Tibial artery (tissue), 4 donors: ENCODE measurements around the gene ADCY5.
A peak's percentile ranks its signal among the peaks of the same experiment; 100 is the strongest.

Experiments used
- DNase-seq, 2 donors: peaks; one replicate each; pipeline ENCODE4 v3.0.0-alpha.2; 2019
- H3K27ac ChIP-seq, 2 donors: fragments of 200-600 bp; sonication (generic) in 1 of 2; 1 replicate in 1 of 2; 2 replicates in 1 of 2; pipeline ENCODE4 v1.5.1; 2018 to 2019; ENCODE audit warnings: mild to moderate bottlenecking in 1 of 2
- H3K27me3 ChIP-seq, 2 donors: fragments of 200-600 bp; sonication (generic) in 1 of 2; one replicate each; pipeline versions ENCODE4 v1.5.1 to v1.6.0; 2016 to 2019
- H3K36me3 ChIP-seq, 3 donors: fragments of 200-600 bp; sonication (generic) in 2 of 3; one replicate each; pipeline ENCODE4 v1.5.1; 2016 to 2019; ENCODE audit warnings: mild to moderate bottlenecking in 2 of 3
- H3K4me1 ChIP-seq, 4 donors: fragments of 200-600 bp; sonication (generic) in 2 of 4; 1 replicate in 3 of 4; 2 replicates in 1 of 4; pipeline ENCODE4 v1.5.1; 2016 to 2019
- H3K4me3 ChIP-seq, 2 donors: fragments of 200-600 bp; sonication (generic) in 1 of 2; 1 replicate in 1 of 2; 2 replicates in 1 of 2; pipeline ENCODE4 v1.5.1; 2018 to 2019; ENCODE audit warnings: mild to moderate bottlenecking in 2 of 2
- H3K9me3 ChIP-seq, 3 donors: fragments of 200-600 bp; sonication (generic) in 1 of 3; one replicate each; pipeline ENCODE4 v1.5.1; 2016 to 2019
- CTCF ChIP-seq, 2 experiments: fragments of 200-600 bp in 1 of 2; fragments of 450-650 bp in 1 of 2; IDR thresholded peaks; one replicate each; pipeline ENCODE4 v1.5.1; 2017 to 2019; ENCODE audit warnings: antibody characterized with exemption in 2 of 2, mild to moderate bottlenecking in 1 of 2, moderate library complexity in 1 of 2
- intact Hi-C: fragments of 100-400 bp; cut with DNase I; formaldehyde crosslinking; loops from one replicate; pipeline ENCODE4 v1.15.0; 2023; ENCODE audit warnings: low total_unique reads

The ADCY5 gene

GRCh38 chr3:123327956-123328850, 120.7 kb downstream of the ADCY5 start:
- no peaks in the 10 kb centered on the region for H3K9me3 ChIP-seq
- TF ChIP-seq CTCF (IDR thresholded peaks at IDR 0.05) = no peak
- no peak overlapping the region for H3K4me3 ChIP-seq
- DNase-seq = no peak
- H3K36me3 ChIP-seq = peaks cover 11 to 39% (median 29%) of the 10 kb centered on the region in 3 donors
- intact Hi-C loops = loop anchor here (2.0 to 5.0 kb wide), 3 partner anchors 119 to 224 kb away; no protein-coding TSS in a partner anchor
- H3K27ac ChIP-seq = peak overlapping the region; percentile 9 to 62
- peaks cover 0 to 81% (median 51%) of the 10 kb centered on the region in 4 donors for H3K4me1 ChIP-seq
- H3K27me3 ChIP-seq = no peaks in the 10 kb centered on the region

- no peak for TF ChIP-seq CTCF (IDR thresholded peaks at IDR 0.05)
- peaks cover 0 to 81% (median 46%) of the 10 kb centered on the region in 4 donors for H3K4me1 ChIP-seq
- H3K27me3 ChIP-seq = no peaks in the 10 kb centered on the region
- H3K36me3 ChIP-seq = peaks cover 11 to 43% (median 29%) of the 10 kb centered on the region in 3 donors
- intact Hi-C loops = loop anchor here (2.0 to 5.0 kb wide), 2 partner anchors 163 to 225 kb away; no protein-coding TSS in a partner anchor
- peak overlapping the region in 1 of 2 donors; percentile 66 for H3K27ac ChIP-seq
- no peak for DNase-seq
- H3K4me3 ChIP-seq = no peak overlapping the region
- H3K9me3 ChIP-seq = no peaks in the 10 kb centered on the region
Measured at GRCh38 chr3:123327480-123327879, 121.4 kb downstream of the ADCY5 start.

GRCh38 chr3:123326531-123326930, 122.4 kb downstream of the ADCY5 start:
- Histone ChIP-seq H3K27me3 (no peaks in the 10 kb centered on the region), H3K27ac (peak overlapping the region in 1 of 2 donors; percentile 66), H3K4me1 (peaks cover 0 to 72% (median 37%) of the 10 kb centered on the region in 4 donors), H3K4me3 (no peak overlapping the region), H3K36me3 (peaks cover 21 to 53% (median 38%) of the 10 kb centered on the region in 3 donors), H3K9me3 (no peaks in the 10 kb centered on the region)
- intact Hi-C loops = loop anchor here (2.0 to 5.0 kb wide), 2 partner anchors 164 to 226 kb away; no protein-coding TSS in a partner anchor
- TF ChIP-seq CTCF (IDR thresholded peaks at IDR 0.05) = no peak
- no peak for DNase-seq

- peak overlapping the region; percentile 45 to 66 for H3K27ac ChIP-seq
- no peaks in the 10 kb centered on the region for H3K9me3 ChIP-seq
- H3K36me3 ChIP-seq = peaks cover 28 to 60% (median 45%) of the 10 kb centered on the region in 3 donors
- TF ChIP-seq CTCF (IDR thresholded peaks at IDR 0.05) = no peak
- intact Hi-C loops = loop anchor here (2.0 to 5.0 kb wide), 2 partner anchors 165 to 226 kb away; no protein-coding TSS in a partner anchor
- H3K27me3 ChIP-seq = no peaks in the 10 kb centered on the region
- no peak for DNase-seq
- no peak overlapping the region for H3K4me3 ChIP-seq
- H3K4me1 ChIP-seq = peaks cover 0 to 65% (median 30%) of the 10 kb centered on the region in 4 donors
Measured at GRCh38 chr3:123325766-123326256, 123.1 kb downstream of the ADCY5 start.

GRCh38 chr3:123324880-123325765, 123.8 kb downstream of the ADCY5 start:
- Histone ChIP-seq H3K4me1 (peaks cover 0 to 58% (median 23%) of the 10 kb centered on the region in 4 donors), H3K4me3 (no peak overlapping the region), H3K9me3 (no peaks in the 10 kb centered on the region), H3K27me3 (no peaks in the 10 kb centered on the region), H3K36me3 (peaks cover 35 to 67% (median 50%) of the 10 kb centered on the region in 3 donors), H3K27ac (peak overlapping the region; percentile 45 to 66)
- intact Hi-C loops = loop anchor here (5.0 kb wide), 1 partner anchor 227 kb away; no protein-coding TSS in a partner anchor
- TF ChIP-seq CTCF (IDR thresholded peaks at IDR 0.05) = no peak
- no peak for DNase-seq
